Chondrocyte (in vitro differentiated cells): Measurements from ENCODE around the gene CALY. TPM values are rescaled to one million over a fixed set of nuclear protein-coding genes. Genes with fewer than 3 reads are reported as not detected.

Experiments
- DNase-seq: peaks from one replicate; pipeline ENCODE4 v3.0.0; 2021; ENCODE audit warnings: mixed read lengths, low spot score
- H3K27ac Mint-ChIP-seq: one replicate; pipeline ENCODE4 v1.8.0; 2021; ENCODE audit warnings: mild to moderate bottlenecking, moderate library complexity, mixed read lengths; ENCODE audit not compliant: unreplicated experiment
- H3K27me3 Mint-ChIP-seq: 2 replicates; pipeline ENCODE4 v1.8.0; 2021; ENCODE audit warnings: low read depth, mixed read lengths
- H3K36me3 Mint-ChIP-seq: 2 replicates; pipeline ENCODE4 v1.8.0; 2021; ENCODE audit warnings: low read depth, mixed read lengths
- H3K4me1 Mint-ChIP-seq: 2 replicates; pipeline ENCODE4 v1.8.0; 2021; ENCODE audit warnings: low read depth, mild to moderate bottlenecking, mixed read lengths
- H3K4me3 Mint-ChIP-seq: one replicate; pipeline ENCODE4 v1.8.0; 2021; ENCODE audit warnings: mild to moderate bottlenecking, moderate library complexity, mixed read lengths; ENCODE audit not compliant: unreplicated experiment
- H3K9me3 Mint-ChIP-seq: 2 replicates; pipeline ENCODE4 v1.8.0; 2021; ENCODE audit warnings: low read depth, mixed read lengths
- CTCF ChIP-seq: fragments of 200-600 bp; sonication (generic); IDR thresholded peaks from 2 replicates; pipeline ENCODE4 v1.5.0; 2021; ENCODE audit warnings: antibody characterized with exemption, mild to moderate bottlenecking, moderate library complexity
- total RNA-seq: library from RNA; stranded (reverse); gene quantifications from 3 replicates; pipeline ENCODE4 v1.2.1, GENCODE V29; 2021

CALY gene
- total RNA-seq, 1 donor from 2014 or later = 8.9 TPM

- TF ChIP-seq CTCF = no peak
- H3K36me3 Mint-ChIP-seq = no peaks in the 10 kb centered on the region
- H3K4me3 Mint-ChIP-seq = no peak overlapping the region
- H3K9me3 Mint-ChIP-seq = no peaks in the 10 kb centered on the region
- H3K4me1 Mint-ChIP-seq = peaks cover 3% of the 10 kb centered on the region
- peak; percentile 86 for DNase-seq
- peaks cover 22% of the 10 kb centered on the region for H3K27me3 Mint-ChIP-seq
- H3K27ac Mint-ChIP-seq = no peak overlapping the region
Observed at GRCh38 chr10:133336118-133336576, 549 bp downstream of the CALY start.

- H3K4me1 Mint-ChIP-seq = peaks cover 3% of the 10 kb centered on the region
- H3K36me3 Mint-ChIP-seq = no peaks in the 10 kb centered on the region
- H3K4me3 Mint-ChIP-seq = peak overlapping the region; percentile 70
- peaks cover 22% of the 10 kb centered on the region for H3K27me3 Mint-ChIP-seq
- no peak for TF ChIP-seq CTCF
- H3K9me3 Mint-ChIP-seq = no peaks in the 10 kb centered on the region
- peak; percentile 86 for DNase-seq
- H3K27ac Mint-ChIP-seq = no peak overlapping the region
Observed at GRCh38 chr10:133335246-133336117, 1.2 kb downstream of the CALY start.

GRCh38 chr10:133334503-133335245 is 2.0 kb downstream of the CALY start:
- Mint-ChIP-seq H3K36me3 (no peaks in the 10 kb centered on the region), H3K27ac (no peak overlapping the region), H3K27me3 (peaks cover 22% of the 10 kb centered on the region), H3K9me3 (no peaks in the 10 kb centered on the region), H3K4me1 (peaks cover 7% of the 10 kb centered on the region), H3K4me3 (peak overlapping the region; percentile 70)
- peak; percentile 94 for DNase-seq
- TF ChIP-seq CTCF = no peak

GRCh38 chr10:133332936-133333699 is 3.6 kb downstream of the CALY start:
- peaks cover 23% of the 10 kb centered on the region for H3K4me1 Mint-ChIP-seq
- no peaks in the 10 kb centered on the region for H3K36me3 Mint-ChIP-seq
- no peak overlapping the region for H3K27ac Mint-ChIP-seq
- peaks cover 22% of the 10 kb centered on the region for H3K27me3 Mint-ChIP-seq
- no peaks in the 10 kb centered on the region for H3K9me3 Mint-ChIP-seq
- no peak for TF ChIP-seq CTCF
- no peak overlapping the region for H3K4me3 Mint-ChIP-seq
- peak; percentile 77 for DNase-seq
